Lower leg skin (tissue), 3 donors: ENCODE measurements around the gene RPP30.
"Not testable (repeated sequence)": the region's sequence is repeated elsewhere in the genome, so short reads cannot be mapped to it uniquely, and the experiment has no call there.

Experiments used
- POLR2A ChIP-seq, 2 donors: fragments of 450-650 bp; IDR thresholded peaks; one replicate each; pipeline ENCODE4 v1.6.1; 2016 to 2017; ENCODE audit warnings: antibody characterized with exemption in 2 of 2, mild to moderate bottlenecking in 1 of 2, moderate library complexity in 1 of 2
- TF ChIP-seq, protein P1 (sequence below), 3 donors: fragments of 450-650 bp; IDR thresholded peaks; one replicate each; pipeline ENCODE4 v1.5.1; 2016; ENCODE audit warnings: antibody characterized with exemption in 3 of 3, mild to moderate bottlenecking in 3 of 3, moderate library complexity in 2 of 3

GRCh38 chr10:90942980-90943379 is 71.2 kb downstream of the RPP30 start:
- TF ChIP-seq, protein P1, sequence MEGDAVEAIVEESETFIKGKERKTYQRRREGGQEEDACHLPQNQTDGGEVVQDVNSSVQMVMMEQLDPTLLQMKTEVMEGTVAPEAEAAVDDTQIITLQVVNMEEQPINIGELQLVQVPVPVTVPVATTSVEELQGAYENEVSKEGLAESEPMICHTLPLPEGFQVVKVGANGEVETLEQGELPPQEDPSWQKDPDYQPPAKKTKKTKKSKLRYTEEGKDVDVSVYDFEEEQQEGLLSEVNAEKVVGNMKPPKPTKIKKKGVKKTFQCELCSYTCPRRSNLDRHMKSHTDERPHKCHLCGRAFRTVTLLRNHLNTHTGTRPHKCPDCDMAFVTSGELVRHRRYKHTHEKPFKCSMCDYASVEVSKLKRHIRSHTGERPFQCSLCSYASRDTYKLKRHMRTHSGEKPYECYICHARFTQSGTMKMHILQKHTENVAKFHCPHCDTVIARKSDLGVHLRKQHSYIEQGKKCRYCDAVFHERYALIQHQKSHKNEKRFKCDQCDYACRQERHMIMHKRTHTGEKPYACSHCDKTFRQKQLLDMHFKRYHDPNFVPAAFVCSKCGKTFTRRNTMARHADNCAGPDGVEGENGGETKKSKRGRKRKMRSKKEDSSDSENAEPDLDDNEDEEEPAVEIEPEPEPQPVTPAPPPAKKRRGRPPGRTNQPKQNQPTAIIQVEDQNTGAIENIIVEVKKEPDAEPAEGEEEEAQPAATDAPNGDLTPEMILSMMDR (IDR thresholded peaks at IDR 0.05), result not testable (repeated sequence)
- not testable (repeated sequence) for TF ChIP-seq POLR2A (IDR thresholded peaks at IDR 0.05)
